K562 (cell line): ENCODE results near the gene KYAT1. TPM values are rescaled to one million over a fixed set of nuclear protein-coding genes. Genes with fewer than 3 reads are reported as not detected.

Experiments used
- CREM ChIP-seq: IDR thresholded peaks from 2 replicates; pipeline ENCODE4 v1.6.1; 2014; ENCODE audit warnings: antibody characterized with exemption, low read depth
- CXXC5 ChIP-seq: fragments of 250-450 bp; sonication (Bioruptor Pico); IDR thresholded peaks from 2 replicates; pipeline ENCODE4 v1.8.0; 2022; ENCODE audit warnings: inconsistent platforms, mild to moderate bottlenecking, moderate library complexity
- E2F5 ChIP-seq: sonication (generic); formaldehyde crosslinking; IDR thresholded peaks from 2 replicates; pipeline ENCODE4 v1.8.0; 2022; ENCODE audit warnings: mild to moderate bottlenecking, missing genetic modification reagents
- FOXA3 ChIP-seq, 2 experiments: fragments of 450-650 bp in 1 of 2; sonication (generic) in 1 of 2; formaldehyde crosslinking; IDR thresholded peaks in 1 of 2; conservative IDR thresholded peaks in 1 of 2; 2 replicates each; pipeline versions ENCODE4 v1.4.0 to v1.8.0; 2020 to 2022; ENCODE audit warnings: mild to moderate bottlenecking in 2 of 2, missing genetic modification reagents in 1 of 2
- GTF2A2 ChIP-seq: IDR thresholded peaks from 2 replicates; pipeline ENCODE4 v1.6.1; 2016; ENCODE audit warnings: mild to moderate bottlenecking, missing genetic modification characterization, missing compliant biosample characterization
- MAX ChIP-seq: sonication (generic); formaldehyde crosslinking; IDR thresholded peaks from 2 replicates; pipeline ENCODE4 v1.9.0; 2022; ENCODE audit warnings: mild to moderate bottlenecking, missing genetic modification reagents
- MNT ChIP-seq, 2 experiments: fragments of 450-650 bp; conservative IDR thresholded peaks; 2 replicates each; pipeline ENCODE4 v1.6.1; 2017; ENCODE audit warnings: mild to moderate bottlenecking in 2 of 2, moderate library complexity in 2 of 2
- MYC ChIP-seq, 2 experiments: fragments of 250-450 bp in 1 of 2; sonication (Bioruptor Pico) in 1 of 2; IDR thresholded peaks; 2 replicates each; pipeline versions ENCODE4 v1.5.1 to v1.6.1; 2012 to 2021; ENCODE audit warnings: low read depth in 2 of 2, borderline replicate concordance in 1 of 2, improper control_type of control experiment in 1 of 2, low read length in 1 of 2, mild to moderate bottlenecking in 1 of 2, moderate library complexity in 1 of 2
- NR2C1 ChIP-seq, 2 experiments: fragments of 450-650 bp; IDR thresholded peaks; 2 replicates each; pipeline ENCODE4 v1.6.1; 2017; ENCODE audit warnings: mild to moderate bottlenecking in 2 of 2, antibody characterized with exemption in 1 of 2, inconsistent platforms in 1 of 2, missing compliant biosample characterization in 1 of 2, missing genetic modification characterization in 1 of 2
- NRF1 ChIP-seq, 2 experiments: fragments of 450-650 bp; IDR thresholded peaks in 1 of 2; conservative IDR thresholded peaks in 1 of 2; 2 replicates each; pipeline ENCODE4 v1.6.1; 2014; ENCODE audit warnings: mild to moderate bottlenecking in 2 of 2
- POLR2G ChIP-seq: fragments of 200-400 bp; formaldehyde crosslinking; IDR thresholded peaks from 2 replicates; pipeline ENCODE4 v1.6.1; 2017; ENCODE audit warnings: low read depth, mild to moderate bottlenecking, antibody characterized with exemption, low read length, moderate library complexity
- RAD21 ChIP-seq, 2 experiments: fragments of 250-450 bp in 1 of 2; fragments of 450-650 bp in 1 of 2; sonication (Bioruptor Pico) in 1 of 2; formaldehyde crosslinking in 1 of 2; IDR thresholded peaks in 1 of 2; conservative IDR thresholded peaks in 1 of 2; 2 replicates each; pipeline versions ENCODE4 v1.4.0 to v1.8.0; 2020 to 2022; ENCODE audit warnings: mild to moderate bottlenecking in 2 of 2, moderate library complexity in 1 of 2
- RB1 ChIP-seq: fragments of 450-650 bp; IDR thresholded peaks from 2 replicates; pipeline ENCODE4 v1.6.1; 2017; ENCODE audit warnings: low read depth, mild to moderate bottlenecking
- SRF ChIP-seq, 2 experiments: fragments of 250-450, 450-650 bp in 1 of 2; sonication (Bioruptor Pico) in 1 of 2; sonication (generic) in 1 of 2; formaldehyde crosslinking; IDR thresholded peaks; 2 replicates each; pipeline versions ENCODE4 v1.5.0 to v1.5.1; 2020 to 2022; ENCODE audit warnings: mild to moderate bottlenecking in 1 of 2, missing genetic modification reagents in 1 of 2
- STAG1 ChIP-seq: sonication (generic); formaldehyde crosslinking; IDR thresholded peaks from 2 replicates; pipeline ENCODE4 v1.5.0; 2020; ENCODE audit warnings: missing genetic modification reagents, borderline replicate concordance
- VEZF1 ChIP-seq: fragments of 200-800 bp; sonication (Bioruptor generic); IDR thresholded peaks from 2 replicates; pipeline ENCODE4 v1.6.1; 2017; ENCODE audit warnings: missing genetic modification characterization, missing compliant biosample characterization
- XRCC4 ChIP-seq: IDR thresholded peaks from one replicate; pipeline ENCODE4 v1.6.1; 2011; ENCODE audit not compliant: insufficient read depth, insufficient read length; ENCODE audit errors: extremely low read depth
- ZBTB33 ChIP-seq: sonication (generic); formaldehyde crosslinking; IDR thresholded peaks from 2 replicates; pipeline ENCODE4 v1.8.1; 2023; ENCODE audit warnings: mild to moderate bottlenecking, missing genetic modification reagents
- ZNF57 ChIP-seq: fragments of 450-650 bp; formaldehyde crosslinking; IDR thresholded peaks from 2 replicates; pipeline ENCODE4 v1.4.0; 2020; ENCODE audit warnings: mild to moderate bottlenecking, moderate library complexity
- polyA plus RNA-seq, 8 experiments: library from polyadenylated mRNA; depleted of rRNA in 4 of 8; stranded (reverse) in 5 of 8; unstranded in 3 of 8; fragments of >200 nt; fragmentation: Nextera tagmentation in 2 of 8; fragmentation: Illumina TruSeq in 1 of 8; extraction: Ambion mirVana in 2 of 8; extraction: Trizol in 1 of 8; gene quantifications; 2 replicates each; pipeline versions ENCODE4 v1.2.1 to v1.2.3, GENCODE V29; 2011 to 2014; ENCODE audit warnings: inconsistent platforms in 1 of 8, missing spikeins in 1 of 8
- total RNA-seq, 7 experiments: library from RNA; depleted of rRNA in 6 of 7; stranded (reverse); fragments of >200 nt in 6 of 7; fragmentation: Illumina TruSeq in 2 of 7; extraction: Trizol in 2 of 7; gene quantifications; 2 replicates each; pipeline versions ENCODE4 v1.2.1 to v1.2.3, GENCODE V29; 2011 to 2021; ENCODE audit warnings: low replicate concordance in 1 of 7

The KYAT1 gene
- total and polyA plus RNA-seq, 9 of the 15 experiments (the other 6 are each of a cell fraction or from before 2014, with no cell fraction given) = 6.4 to 16.8 (median 11.1) TPM

- TF ChIP-seq VEZF1 (CRISPR knock-in tag) = peak; percentile 29; the same call in 1 of the 2 replicates
- TF ChIP-seq RB1 = peak; percentile 79
- TF ChIP-seq NRF1 (conservative IDR thresholded peaks at IDR 0.05 in 1 of 2, IDR thresholded peaks at IDR 0.05 in 1 of 2) = 0 out of 4 replicates have a peak, but pooled peaks of 1 of the 2 experiments have one; percentile 12
- TF ChIP-seq CXXC5 (CRISPR knock-in tag) = 0 out of 2 replicates have a peak, but pooled peaks have one; percentile 21
- no peak for TF ChIP-seq ZNF57
- TF ChIP-seq GTF2A2 = no peak
- TF ChIP-seq POLR2G = peak; percentile 48; the same call in 1 of the 2 replicates
- 0 out of 4 replicates have a peak, but pooled peaks of 1 of the 2 experiments have one; percentile 42 for TF ChIP-seq FOXA3 (CRISPR knock-in tag; conservative IDR thresholded peaks at IDR 0.05 in 1 of 2, IDR thresholded peaks at IDR 0.05 in 1 of 2)
- TF ChIP-seq XRCC4 = no peak
- TF ChIP-seq STAG1 (CRISPR knock-in tag) = peak; percentile 57
- peak; percentile 80 to 89 for TF ChIP-seq RAD21 (CRISPR knock-in tag; conservative IDR thresholded peaks at IDR 0.05 in 1 of 2, IDR thresholded peaks at IDR 0.05 in 1 of 2)
- peak; percentile 90 for TF ChIP-seq MAX (CRISPR knock-in tag)
- peak; percentile 25; the same call in 1 of the 2 replicates for TF ChIP-seq NR2C1 (IDR thresholded peaks at IDR 0.05)
- TF ChIP-seq NR2C1 (tag; IDR thresholded peaks at IDR 0.05) = no peak
- TF ChIP-seq MYC (IDR thresholded peaks at IDR 0.05; ENCODE audit: low read depth, low read length) = peak; percentile 91
- no peak for TF ChIP-seq MYC (CRISPR knock-in tag; IDR thresholded peaks at IDR 0.05; ENCODE audit: borderline replicate concordance, low read depth)
- 0 out of 4 replicates have a peak, but pooled peaks of 1 of the 2 experiments have one; percentile 23 for TF ChIP-seq SRF (CRISPR knock-in tag; IDR thresholded peaks at IDR 0.05)
- TF ChIP-seq CREM = 0 out of 2 replicates have a peak, but pooled peaks have one; percentile 40
- TF ChIP-seq E2F5 (CRISPR knock-in tag) = no peak
- TF ChIP-seq ZBTB33 (CRISPR knock-in tag) = peak; percentile 55; the same call in 1 of the 2 replicates
- TF ChIP-seq MNT (conservative IDR thresholded peaks at IDR 0.05) = peak in 1 of 2 experiments; percentile 61; a peak in 3 of 4 replicates
These were observed 18.1 kb downstream of the KYAT1 start (continued) for GRCh38 chr9:128863647-128864046.
